HG03139 (cell line): ENCODE results near the gene ATP8B4.

ENCODE experiments used
- ATAC-seq: cut with Tn5 transposase; IDR thresholded peaks from one replicate; pipeline ENCODE4 v1.9.1; 2021; ENCODE audit not compliant: unreplicated experiment

Gene ATP8B4

DNA sequence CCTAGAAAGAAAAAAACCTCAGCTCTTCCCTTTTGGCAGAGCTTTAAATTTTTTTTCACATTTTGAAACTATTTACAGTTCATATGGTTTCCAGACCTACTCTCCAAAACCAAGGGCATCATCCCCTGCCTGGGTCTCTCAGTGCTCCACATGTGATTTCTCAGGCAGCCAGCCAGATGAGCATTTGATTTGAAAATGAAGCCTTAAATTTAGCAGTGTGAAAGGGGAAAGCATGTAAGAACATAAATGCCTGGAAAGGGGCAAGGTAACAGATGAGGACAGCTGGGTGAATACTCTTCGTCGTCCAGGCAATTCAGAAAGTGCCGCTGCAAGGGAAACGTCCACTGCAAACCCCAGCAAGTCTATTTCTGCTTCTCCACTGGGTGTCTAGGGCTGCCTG is 94.8 kb downstream of the ATP8B4 start:
- ATAC-seq, result no peak

DNA sequence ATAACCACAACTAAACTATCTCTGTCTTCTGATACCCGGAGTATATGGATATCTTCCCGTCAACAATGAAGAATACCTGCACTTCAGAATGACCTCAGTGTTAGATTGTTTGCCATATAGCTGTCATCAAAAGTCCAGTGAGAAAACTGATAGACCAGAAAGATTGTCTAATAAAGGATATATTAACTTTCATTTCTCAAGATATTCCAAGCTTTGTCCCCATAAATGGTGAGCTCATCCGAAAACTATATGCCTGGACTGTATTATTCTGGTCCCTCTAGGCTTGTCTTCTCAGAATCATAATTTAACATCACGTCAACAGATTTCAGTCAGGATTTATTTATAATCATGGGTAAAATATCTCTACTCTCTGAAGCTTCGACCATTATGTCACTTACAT is 100.5 kb downstream of the ATP8B4 start:
- no peak for ATAC-seq

GRCh38 chr15:50017522-50017921 is 101.5 kb downstream of the ATP8B4 start:
- ATAC-seq, result no peak

DNA sequence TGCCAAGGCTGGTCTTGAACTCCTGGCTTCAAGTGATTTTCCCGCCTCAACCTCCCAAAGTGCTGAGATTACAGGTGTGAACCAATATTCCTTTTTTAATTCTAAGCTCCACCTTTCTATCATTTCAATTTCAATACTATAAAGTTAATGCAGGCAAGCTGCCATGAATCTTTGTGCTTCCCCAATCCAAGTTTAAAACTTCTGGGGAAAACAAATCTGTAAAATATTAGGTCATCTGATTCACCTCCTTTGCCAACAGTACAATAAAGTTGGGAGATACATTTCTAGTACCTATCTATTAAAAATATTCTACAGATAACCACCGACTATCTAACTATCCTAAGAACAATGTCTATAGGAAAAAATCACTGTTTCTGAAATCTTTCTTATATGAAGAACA is 102.1 kb downstream of the ATP8B4 start:
- ATAC-seq, result no peak

GRCh38 chr15:50012790-50013189 is 106.2 kb downstream of the ATP8B4 start:
- ATAC-seq, result no peak

- ATAC-seq, result no peak
Observed at GRCh38 chr15:50009634-50010033, 109.4 kb downstream of the ATP8B4 start.

DNA sequence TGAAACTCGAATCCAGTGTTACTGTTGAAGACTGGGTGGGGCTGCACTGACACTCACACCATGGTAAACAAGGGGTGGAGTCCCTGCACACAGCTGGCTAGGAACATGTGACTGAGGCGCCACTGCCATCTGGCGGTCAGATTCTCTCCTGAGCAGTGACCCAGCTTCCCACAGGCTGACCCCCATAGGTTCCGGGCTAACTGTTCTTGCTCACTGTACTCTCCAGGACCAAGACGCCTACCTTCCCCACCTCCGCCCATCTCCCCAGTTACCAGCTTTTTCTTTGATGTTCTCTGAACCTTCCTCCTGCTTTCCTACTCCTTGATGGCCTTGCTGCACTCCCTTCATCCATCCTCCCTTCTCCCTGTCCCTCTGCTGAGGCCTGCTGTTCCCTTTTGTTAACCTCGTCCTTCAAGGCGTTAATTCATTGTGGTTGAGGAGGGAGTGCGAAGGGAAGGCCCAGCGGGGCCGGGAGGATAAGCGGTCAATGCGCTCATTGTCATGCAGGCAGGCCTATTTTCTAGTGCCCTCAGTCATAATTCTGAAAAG is 115.2 kb downstream of the ATP8B4 start:
- peak; percentile 99 for ATAC-seq

DNA sequence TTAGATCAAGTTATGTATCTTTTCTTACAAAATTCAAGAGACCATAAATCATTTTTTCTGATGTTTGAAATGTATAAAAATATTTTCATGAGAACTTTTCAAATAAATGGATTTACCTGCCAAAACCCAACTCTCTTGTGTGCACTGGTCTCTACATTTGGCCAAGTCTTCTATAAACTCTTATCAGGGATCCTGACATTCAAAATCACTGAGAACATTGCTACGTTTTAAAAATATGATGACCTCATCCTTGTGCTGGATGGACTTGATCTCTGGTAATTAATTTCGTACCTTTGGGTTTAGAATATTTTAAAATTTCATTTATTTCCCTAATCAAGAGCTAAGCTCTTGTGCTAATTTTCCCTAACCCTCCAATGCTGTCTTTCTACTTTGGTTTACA is 127.4 kb downstream of the ATP8B4 start:
- no peak for ATAC-seq

GRCh38 chr15:49990835-49991545 is 128.0 kb downstream of the ATP8B4 start:
- no peak for ATAC-seq

GRCh38 chr15:49989498-49989897 is 129.5 kb downstream of the ATP8B4 start:
- ATAC-seq, result no peak

DNA sequence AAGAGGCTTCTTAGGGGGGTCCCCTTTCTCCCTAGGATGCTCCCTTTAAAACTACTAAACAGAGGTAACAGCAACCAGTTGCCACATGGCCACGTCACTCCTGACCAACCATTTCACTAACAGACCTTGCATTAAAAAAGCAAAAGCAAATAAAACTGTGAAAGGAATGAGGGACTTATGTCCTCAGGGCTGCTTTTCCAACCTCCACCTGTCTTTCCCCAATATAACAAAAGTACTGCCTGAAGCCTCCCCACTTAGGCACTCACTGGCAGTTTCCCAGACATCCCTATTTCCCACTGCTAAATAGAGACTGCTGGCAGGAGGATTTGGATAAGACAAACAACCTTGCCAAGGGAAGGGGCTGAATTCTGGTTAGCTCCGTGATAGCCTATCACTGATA is 130.3 kb downstream of the ATP8B4 start:
- no peak for ATAC-seq

DNA sequence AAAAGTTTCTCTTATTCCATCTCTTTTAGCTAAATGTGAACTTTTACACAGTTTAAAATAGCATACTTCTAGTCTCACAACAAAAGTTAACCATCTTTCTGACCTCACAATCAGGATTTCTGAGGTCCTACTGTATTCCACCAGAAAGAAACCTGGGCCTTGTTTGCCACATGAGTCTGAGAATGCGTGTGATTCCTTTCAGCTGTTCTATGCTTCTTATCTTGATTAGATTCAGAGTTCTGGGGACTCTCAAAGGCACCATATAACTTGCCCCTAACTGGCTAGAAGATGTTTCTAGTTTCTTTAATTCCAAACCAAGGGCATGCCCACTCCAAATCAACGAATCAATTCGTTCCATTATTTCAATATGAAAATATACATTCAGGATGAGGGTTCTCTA is 131.1 kb downstream of the ATP8B4 start:
- ATAC-seq, result no peak

- ATAC-seq, result no peak
Observed at GRCh38 chr15:49987198-49987785, 131.7 kb downstream of the ATP8B4 start.

GRCh38 chr15:49986326-49986725 is 132.7 kb downstream of the ATP8B4 start:
- ATAC-seq, result no peak

- no peak for ATAC-seq
Observed at GRCh38 chr15:49985463-49985862, 133.6 kb downstream of the ATP8B4 start.

DNA sequence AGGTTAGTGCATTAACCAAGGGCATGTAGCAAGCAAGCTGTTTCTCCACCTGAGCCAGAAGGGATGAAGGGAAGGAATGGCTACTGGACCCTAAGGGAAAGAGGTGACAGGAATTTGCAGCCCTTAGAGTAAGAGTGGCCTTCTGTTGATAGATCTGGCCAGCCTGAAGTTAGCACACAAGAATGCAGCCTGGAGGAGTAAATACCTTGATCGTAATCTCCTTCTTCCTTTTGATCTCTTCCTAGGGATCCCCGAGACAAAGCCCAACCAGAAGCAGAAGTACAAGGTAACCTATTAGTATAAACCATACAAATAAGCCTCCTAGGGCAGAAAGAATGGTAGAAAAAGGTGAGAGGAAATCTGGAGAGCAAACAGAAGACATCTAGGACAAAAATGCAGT is 134.6 kb downstream of the ATP8B4 start:
- no peak for ATAC-seq

GRCh38 chr15:49982584-49982983 is 136.4 kb downstream of the ATP8B4 start:
- ATAC-seq, result no peak

- no peak for ATAC-seq
Observed at GRCh38 chr15:49979705-49980382, 139.2 kb downstream of the ATP8B4 start.

GRCh38 chr15:49978121-49978520 is 140.9 kb downstream of the ATP8B4 start:
- no peak for ATAC-seq

DNA sequence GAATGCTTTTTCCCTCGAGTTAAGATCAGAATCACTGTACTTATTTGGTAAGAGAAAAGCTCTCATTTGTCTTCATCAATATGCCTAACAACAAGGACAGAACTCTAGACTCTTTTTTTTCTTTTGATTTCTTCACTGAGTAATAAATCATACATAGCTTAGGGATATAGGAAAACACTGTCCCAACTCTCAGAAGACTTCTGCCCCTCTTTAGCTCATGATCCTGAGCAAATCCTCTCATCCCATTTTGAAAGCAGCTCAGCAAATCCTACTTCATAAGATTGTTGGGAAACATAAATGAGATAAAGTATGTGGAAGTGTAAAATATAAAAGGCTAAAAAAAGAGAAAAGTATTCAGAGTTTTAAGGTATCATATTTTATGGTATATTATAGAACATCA is 141.7 kb downstream of the ATP8B4 start:
- ATAC-seq, result no peak

GRCh38 chr15:49964551-49964950 is 154.5 kb downstream of the ATP8B4 start:
- no peak for ATAC-seq

DNA sequence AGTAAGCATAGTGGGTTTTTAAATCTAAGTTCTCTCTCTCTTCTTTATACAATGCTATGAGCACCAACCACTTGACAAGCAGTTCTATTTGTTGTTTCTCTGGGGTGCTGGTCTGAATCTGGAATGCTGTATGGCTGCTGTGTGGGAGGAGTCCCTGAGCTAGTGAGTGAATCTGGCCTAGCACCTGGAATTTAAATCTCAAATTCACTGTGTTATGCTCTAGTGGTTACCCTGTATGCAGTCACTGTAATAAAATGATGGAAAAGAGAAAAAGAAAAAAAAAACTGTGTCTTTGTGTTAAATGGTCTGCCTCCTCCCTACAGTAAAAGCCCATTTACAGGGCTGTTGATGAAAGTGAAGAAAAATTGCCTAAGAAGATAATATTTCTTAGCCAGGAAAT is 155.0 kb downstream of the ATP8B4 start:
- ATAC-seq, result no peak
